Neural progenitor cell (in vitro differentiated cells): ENCODE measurements around the gene LRRC63.

Experiments used
- EZH2 ChIP-seq: fragments of 200-600 bp; sonication (generic); IDR thresholded peaks from 2 replicates; pipeline ENCODE4 v1.6.1; 2017; ENCODE audit warnings: antibody characterized with exemption, mild to moderate bottlenecking, moderate library complexity
- EZH2phosphoT487 ChIP-seq: fragments of 200-600 bp; sonication (generic); IDR thresholded peaks from 2 replicates; pipeline ENCODE4 v1.6.1; 2017; ENCODE audit warnings: antibody characterized with exemption
- TF ChIP-seq, protein P1 (sequence below): fragments of 200-600 bp; sonication (generic); IDR thresholded peaks from 2 replicates; pipeline ENCODE4 v1.5.1; 2017; ENCODE audit warnings: antibody characterized with exemption, mild to moderate bottlenecking

- TF ChIP-seq, protein P1, sequence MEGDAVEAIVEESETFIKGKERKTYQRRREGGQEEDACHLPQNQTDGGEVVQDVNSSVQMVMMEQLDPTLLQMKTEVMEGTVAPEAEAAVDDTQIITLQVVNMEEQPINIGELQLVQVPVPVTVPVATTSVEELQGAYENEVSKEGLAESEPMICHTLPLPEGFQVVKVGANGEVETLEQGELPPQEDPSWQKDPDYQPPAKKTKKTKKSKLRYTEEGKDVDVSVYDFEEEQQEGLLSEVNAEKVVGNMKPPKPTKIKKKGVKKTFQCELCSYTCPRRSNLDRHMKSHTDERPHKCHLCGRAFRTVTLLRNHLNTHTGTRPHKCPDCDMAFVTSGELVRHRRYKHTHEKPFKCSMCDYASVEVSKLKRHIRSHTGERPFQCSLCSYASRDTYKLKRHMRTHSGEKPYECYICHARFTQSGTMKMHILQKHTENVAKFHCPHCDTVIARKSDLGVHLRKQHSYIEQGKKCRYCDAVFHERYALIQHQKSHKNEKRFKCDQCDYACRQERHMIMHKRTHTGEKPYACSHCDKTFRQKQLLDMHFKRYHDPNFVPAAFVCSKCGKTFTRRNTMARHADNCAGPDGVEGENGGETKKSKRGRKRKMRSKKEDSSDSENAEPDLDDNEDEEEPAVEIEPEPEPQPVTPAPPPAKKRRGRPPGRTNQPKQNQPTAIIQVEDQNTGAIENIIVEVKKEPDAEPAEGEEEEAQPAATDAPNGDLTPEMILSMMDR = no peak
- TF ChIP-seq EZH2phosphoT487 (no peak), EZH2 (no peak)
Observed at GRCh38 chr13:46315036-46315435, 103.3 kb downstream of the LRRC63 start.
